Neutrophil (primary cell): ENCODE results near the gene HNF1A.
"Not testable (repeated sequence)": the region's sequence is repeated elsewhere in the genome, so short reads cannot be mapped to it uniquely, and the experiment has no call there.

Experiments
- H3K27ac ChIP-seq: fragments of 200-600 bp; sonication (generic); 2 replicates; pipeline ENCODE4 v1.5.1; 2016; ENCODE audit warnings: mild to moderate bottlenecking, moderate library complexity
- H3K27me3 ChIP-seq: fragments of 200-600 bp; sonication (generic); 2 replicates; pipeline ENCODE4 v1.6.0; 2016; ENCODE audit warnings: mild to moderate bottlenecking
- H3K36me3 ChIP-seq: fragments of 200-600 bp; sonication (generic); 2 replicates; pipeline ENCODE4 v1.5.1; 2017
- H3K4me1 ChIP-seq, 2 experiments: fragments of 200-600 bp in 1 of 2; sonication (generic) in 1 of 2; 1 replicate in 1 of 2; 2 replicates in 1 of 2; pipeline versions ENCODE4 v1.5.1 to v1.6.1; 2013 to 2016; ENCODE audit warnings: low read depth in 1 of 2, low read length in 1 of 2, mild to moderate bottlenecking in 1 of 2, moderate library complexity in 1 of 2; ENCODE audit not compliant: control insufficient read depth in 1 of 2, insufficient read depth in 1 of 2
- H3K4me3 ChIP-seq, 2 experiments: fragments of 200-600 bp in 1 of 2; sonication (generic) in 1 of 2; 1 replicate in 1 of 2; 2 replicates in 1 of 2; pipeline ENCODE4 v1.5.1; 2013 to 2016; ENCODE audit warnings: low read depth in 1 of 2, low read length in 1 of 2, mild to moderate bottlenecking in 1 of 2, moderate library complexity in 1 of 2
- H3K9me3 ChIP-seq: fragments of 200-600 bp; sonication (generic); 2 replicates; pipeline ENCODE4 v1.5.1; 2016
- TF ChIP-seq, protein P1 (sequence below): fragments of 200-600 bp; sonication (generic); IDR thresholded peaks from 2 replicates; pipeline ENCODE4 v1.5.1; 2016; ENCODE audit warnings: antibody characterized with exemption

HNF1A gene

DNA sequence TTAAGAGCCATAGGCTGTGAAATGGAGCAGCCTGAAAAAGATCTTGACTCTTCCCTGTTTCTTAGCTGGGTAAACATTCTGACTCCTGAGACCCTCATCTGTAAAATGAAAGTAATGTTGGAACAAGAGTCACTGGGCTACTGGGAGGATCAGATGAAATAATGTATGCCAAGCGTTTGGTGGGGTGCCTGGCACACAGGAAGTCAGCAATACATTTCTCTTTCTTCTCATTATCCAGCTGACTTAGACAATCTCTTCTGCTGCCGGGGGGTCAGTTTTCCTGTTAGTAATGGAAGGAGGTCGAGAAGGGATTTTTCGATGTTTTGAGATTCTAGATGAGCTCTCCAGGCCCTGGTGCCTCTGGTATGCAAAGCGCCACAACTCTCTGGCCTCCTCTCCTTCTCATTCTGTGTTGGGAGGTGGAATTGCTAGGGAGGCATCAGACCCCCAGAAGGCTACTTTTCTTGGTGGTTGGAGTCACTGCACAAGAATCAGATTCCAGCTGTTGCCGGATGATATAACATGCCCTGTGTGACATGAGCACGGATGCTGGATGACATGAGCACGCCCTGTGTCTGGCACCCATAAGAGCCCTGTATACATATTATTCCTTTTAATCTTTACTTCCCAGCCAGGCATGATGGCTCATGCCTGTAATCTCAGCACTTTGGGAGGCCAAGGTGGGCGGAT is 56.4 kb downstream of the HNF1A start:
- peaks cover 5% of the 10 kb centered on the region for H3K27me3 ChIP-seq
- H3K4me1 ChIP-seq: peaks cover 24 to 32% of the 10 kb centered on the region in 2 experiments
- H3K27ac ChIP-seq: no peak overlapping the region
- no peak overlapping the region for H3K4me3 ChIP-seq
- H3K9me3 ChIP-seq: no peaks in the 10 kb centered on the region
- peaks cover 4% of the 10 kb centered on the region for H3K36me3 ChIP-seq
- TF ChIP-seq, protein P1, sequence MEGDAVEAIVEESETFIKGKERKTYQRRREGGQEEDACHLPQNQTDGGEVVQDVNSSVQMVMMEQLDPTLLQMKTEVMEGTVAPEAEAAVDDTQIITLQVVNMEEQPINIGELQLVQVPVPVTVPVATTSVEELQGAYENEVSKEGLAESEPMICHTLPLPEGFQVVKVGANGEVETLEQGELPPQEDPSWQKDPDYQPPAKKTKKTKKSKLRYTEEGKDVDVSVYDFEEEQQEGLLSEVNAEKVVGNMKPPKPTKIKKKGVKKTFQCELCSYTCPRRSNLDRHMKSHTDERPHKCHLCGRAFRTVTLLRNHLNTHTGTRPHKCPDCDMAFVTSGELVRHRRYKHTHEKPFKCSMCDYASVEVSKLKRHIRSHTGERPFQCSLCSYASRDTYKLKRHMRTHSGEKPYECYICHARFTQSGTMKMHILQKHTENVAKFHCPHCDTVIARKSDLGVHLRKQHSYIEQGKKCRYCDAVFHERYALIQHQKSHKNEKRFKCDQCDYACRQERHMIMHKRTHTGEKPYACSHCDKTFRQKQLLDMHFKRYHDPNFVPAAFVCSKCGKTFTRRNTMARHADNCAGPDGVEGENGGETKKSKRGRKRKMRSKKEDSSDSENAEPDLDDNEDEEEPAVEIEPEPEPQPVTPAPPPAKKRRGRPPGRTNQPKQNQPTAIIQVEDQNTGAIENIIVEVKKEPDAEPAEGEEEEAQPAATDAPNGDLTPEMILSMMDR: no peak

DNA sequence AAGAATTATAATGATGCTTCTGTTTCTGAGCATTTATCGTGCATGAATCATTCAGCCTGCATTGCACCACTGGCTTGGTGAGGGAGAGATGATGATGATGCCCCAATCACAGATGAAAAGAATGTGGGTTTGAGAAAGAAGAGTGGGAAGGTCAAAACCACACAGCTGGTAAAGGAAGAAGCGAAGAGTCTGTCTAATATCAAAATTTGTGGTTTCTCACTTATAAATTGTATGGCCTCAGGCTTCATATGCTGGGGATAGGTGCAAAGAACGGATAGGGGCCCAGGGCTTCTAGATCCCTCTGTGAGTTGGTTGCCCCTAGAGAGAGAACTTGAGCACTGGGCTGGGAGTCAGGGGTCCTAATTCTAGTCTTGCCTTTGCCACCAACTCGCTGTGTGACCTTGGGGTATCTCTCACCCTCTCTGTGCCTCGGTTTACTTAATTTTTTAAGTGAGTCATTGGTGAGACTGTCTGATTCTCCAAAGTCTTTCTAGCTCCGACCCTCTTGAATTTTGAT is 58.5 kb downstream of the HNF1A start:
- H3K36me3 ChIP-seq: no peaks in the 10 kb centered on the region
- no peak overlapping the region for H3K4me3 ChIP-seq
- H3K9me3 ChIP-seq: no peaks in the 10 kb centered on the region
- peaks cover 5% of the 10 kb centered on the region for H3K27me3 ChIP-seq
- TF ChIP-seq, protein P1: no peak
- H3K4me1 ChIP-seq: peaks cover 24 to 32% of the 10 kb centered on the region in 2 experiments
- no peak overlapping the region for H3K27ac ChIP-seq

- Histone ChIP-seq H3K4me1 (peaks cover 24 to 32% of the 10 kb centered on the region in 2 experiments), H3K4me3 (peak within 1 kb of the TSS; percentile 64 to 69), H3K36me3 (no peaks in the 10 kb centered on the region), H3K27me3 (peaks cover 5% of the 10 kb centered on the region), H3K9me3 (no peaks in the 10 kb centered on the region), H3K27ac (peak within 1 kb of the TSS; percentile 62)
- TF ChIP-seq, protein P1: no peak
These were observed 60.7 kb downstream of the HNF1A start, which contains the start of gene OASL for GRCh38 chr12:121038861-121039668. TSS of gene OASL (minus strand) at chr12:121039246. CDS start at chr12:121038971, 275 bp downstream.

GRCh38 chr12:121043067-121043466 is 64.7 kb downstream of the HNF1A start:
- H3K4me3 ChIP-seq: no peak overlapping the region
- no peaks in the 10 kb centered on the region for H3K9me3 ChIP-seq
- H3K27me3 ChIP-seq: peaks cover 6% of the 10 kb centered on the region
- TF ChIP-seq, protein P1: no peak
- peaks cover 11 to 12% of the 10 kb centered on the region in 2 experiments for H3K4me1 ChIP-seq
- H3K36me3 ChIP-seq: no peaks in the 10 kb centered on the region
- no peak overlapping the region for H3K27ac ChIP-seq

- not testable (repeated sequence) for H3K27me3 ChIP-seq, H3K27ac ChIP-seq, H3K9me3 ChIP-seq, H3K36me3 ChIP-seq, H3K4me1 ChIP-seq, H3K4me3 ChIP-seq
These were observed 69.1 kb downstream of the HNF1A start for GRCh38 chr12:121047400-121047799.

GRCh38 chr12:121048442-121048841 is 70.1 kb downstream of the HNF1A start:
- TF ChIP-seq, protein P1: no peak
- H3K4me3 ChIP-seq: no peak overlapping the region
- H3K36me3 ChIP-seq: no peaks in the 10 kb centered on the region
- H3K9me3 ChIP-seq: no peaks in the 10 kb centered on the region
- H3K27ac ChIP-seq: no peak overlapping the region
- H3K27me3 ChIP-seq: peaks cover 6% of the 10 kb centered on the region
- no peaks in the 10 kb centered on the region for H3K4me1 ChIP-seq
